ENCODE results near the gene SYNGR3. TPM values are rescaled to one million over a fixed set of nuclear protein-coding genes. Genes with fewer than 3 reads are reported as not detected.

The SYNGR3 gene
- total RNA-seq, 1 donor from 2014 or later, result 2.4 TPM

- DNase-seq (ENCODE audit: low spot score), result peak; percentile 84
Observed at GRCh38 chr16:1991948-1992703, 2.4 kb downstream of the SYNGR3 start.

GRCh38 chr16:1992704-1993317 is 3.0 kb downstream of the SYNGR3 start:
- no peak for DNase-seq (ENCODE audit: low spot score)

- DNase-seq (ENCODE audit: low spot score), result no peak
Observed at GRCh38 chr16:1993731-1994131, 4.0 kb downstream of the SYNGR3 start.

- DNase-seq (ENCODE audit: low spot score), result peak; percentile 80
Observed at GRCh38 chr16:1997494-1998359, 8.0 kb downstream of the SYNGR3 start.

GRCh38 chr16:1998360-1998835 is 8.6 kb downstream of the SYNGR3 start:
- DNase-seq (ENCODE audit: low spot score), result no peak

- no peak for DNase-seq (ENCODE audit: low spot score)
Observed at GRCh38 chr16:1998852-1999801, 9.4 kb downstream of the SYNGR3 start.

GRCh38 chr16:1999866-2000514 is 10.2 kb downstream of the SYNGR3 start:
- no peak for DNase-seq (ENCODE audit: low spot score)

- no peak for DNase-seq (ENCODE audit: low spot score)
Observed at GRCh38 chr16:2001035-2001434, 11.3 kb downstream of the SYNGR3 start.

GRCh38 chr16:2001456-2002355 is 11.9 kb downstream of the SYNGR3 start:
- no peak for DNase-seq (ENCODE audit: low spot score)

- DNase-seq (ENCODE audit: low spot score), result no peak
Observed at GRCh38 chr16:2002406-2003230, 12.8 kb downstream of the SYNGR3 start.

GRCh38 chr16:2003231-2003826 is 13.6 kb downstream of the SYNGR3 start:
- DNase-seq (ENCODE audit: low spot score), result no peak

- DNase-seq (ENCODE audit: low spot score), result peak; percentile 85
Observed at GRCh38 chr16:2003827-2004641, 14.3 kb downstream of the SYNGR3 start.

GRCh38 chr16:2004795-2005517 is 15.2 kb downstream of the SYNGR3 start:
- DNase-seq (ENCODE audit: low spot score), result no peak

GRCh38 chr16:2005646-2006045 is 15.9 kb downstream of the SYNGR3 start:
- no peak for DNase-seq (ENCODE audit: low spot score)

- DNase-seq (ENCODE audit: low spot score), result no peak
Observed at GRCh38 chr16:2006317-2006716, 16.5 kb downstream of the SYNGR3 start.

GRCh38 chr16:2007081-2007836 is 17.5 kb downstream of the SYNGR3 start:
- no peak for DNase-seq (ENCODE audit: low spot score)

All from umbilical cord (tissue), 2 donors.